HG03139 (cell line): ENCODE results near the gene TNS3.

Source experiments
- ATAC-seq: cut with Tn5 transposase; IDR thresholded peaks from one replicate; pipeline ENCODE4 v1.9.1; 2021; ENCODE audit not compliant: unreplicated experiment

TNS3 gene

DNA sequence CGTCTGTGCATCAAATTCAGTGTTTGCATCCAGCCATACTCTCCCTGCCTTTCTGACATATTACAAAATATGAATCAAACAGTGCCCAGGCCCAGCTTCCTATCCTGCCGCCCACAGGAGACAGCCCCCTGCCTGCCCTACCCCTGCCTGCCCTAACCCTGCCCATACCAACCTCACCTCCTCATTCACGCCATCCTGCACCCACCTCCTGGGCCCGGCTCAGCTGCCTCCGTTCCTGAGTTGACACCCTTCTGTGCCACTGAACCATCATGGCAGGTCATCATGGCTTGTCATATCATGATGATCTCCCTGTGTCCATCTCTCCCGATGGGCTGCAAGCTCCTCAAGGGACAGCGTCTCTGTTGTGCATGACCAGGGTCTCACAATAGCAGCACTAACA lies 72.3 kb downstream of the TNS3 start:
- ATAC-seq: no peak

DNA sequence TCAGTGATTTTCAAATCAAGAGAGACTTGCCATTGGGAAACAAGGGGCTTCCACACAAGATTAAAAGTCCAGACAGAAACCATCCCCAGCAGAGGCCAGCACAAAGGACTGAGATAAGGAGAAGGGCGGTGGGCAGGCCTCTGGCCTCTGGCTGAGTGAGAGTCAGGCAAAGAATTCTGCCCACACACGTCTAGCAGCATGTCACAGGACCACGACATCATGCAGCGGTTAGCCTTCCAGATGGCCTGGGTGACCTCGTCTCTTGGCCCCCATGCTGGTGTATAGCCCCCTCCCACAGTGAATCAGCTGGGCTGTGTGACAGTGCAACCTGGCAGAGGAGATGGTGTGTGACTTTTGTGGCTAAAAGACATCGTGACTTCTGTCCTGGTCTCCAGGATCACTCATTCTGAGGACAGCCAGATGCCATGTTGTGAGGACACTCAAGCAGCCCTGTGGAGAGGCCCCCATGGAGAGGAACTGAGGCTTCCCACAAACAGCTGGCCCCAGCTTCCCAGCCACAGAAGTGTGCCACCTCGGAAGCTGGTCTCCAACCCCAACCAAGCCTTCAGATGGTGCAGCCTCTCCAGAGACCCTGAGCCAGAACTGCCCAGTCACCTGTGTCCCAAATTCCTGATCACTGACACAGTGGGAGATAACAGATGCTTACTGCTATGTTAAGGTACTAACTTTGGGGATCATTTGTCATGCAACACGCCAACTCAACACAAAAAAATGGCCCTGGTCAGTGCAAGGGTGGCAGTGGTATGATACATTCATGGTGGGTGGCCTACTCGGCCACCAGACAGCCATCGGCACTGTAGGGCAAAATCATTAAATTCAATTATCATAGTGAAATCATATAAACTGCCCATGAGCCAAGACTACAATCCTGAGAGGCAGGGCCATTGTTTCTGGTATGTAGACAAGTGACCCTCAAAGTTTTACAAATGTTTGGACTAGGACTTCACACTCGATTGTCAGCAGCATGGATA lies 73.2 kb downstream of the TNS3 start:
- no peak for ATAC-seq

DNA sequence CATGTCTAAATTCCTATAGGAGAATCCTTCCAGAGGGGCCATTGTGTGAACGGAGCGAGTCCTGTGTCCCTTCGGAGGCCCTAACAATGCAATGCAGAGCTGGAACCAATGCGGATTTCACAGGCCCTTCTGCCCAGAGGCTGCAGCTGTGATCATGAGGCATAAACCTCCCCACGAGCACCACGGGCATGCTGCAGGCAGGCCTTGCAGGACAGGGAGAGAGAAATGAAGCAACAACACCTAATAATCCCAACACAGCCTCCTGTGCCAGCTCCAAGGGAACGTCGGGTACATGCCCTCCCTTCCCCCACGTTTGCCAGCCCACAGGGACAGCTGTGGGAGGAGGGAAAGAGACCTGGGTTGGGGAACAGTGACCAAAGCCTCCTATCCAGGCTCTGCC lies 74.4 kb downstream of the TNS3 start:
- ATAC-seq: no peak

GRCh38 chr7:47506382-47507339 lies 75.2 kb downstream of the TNS3 start:
- ATAC-seq: no peak

DNA sequence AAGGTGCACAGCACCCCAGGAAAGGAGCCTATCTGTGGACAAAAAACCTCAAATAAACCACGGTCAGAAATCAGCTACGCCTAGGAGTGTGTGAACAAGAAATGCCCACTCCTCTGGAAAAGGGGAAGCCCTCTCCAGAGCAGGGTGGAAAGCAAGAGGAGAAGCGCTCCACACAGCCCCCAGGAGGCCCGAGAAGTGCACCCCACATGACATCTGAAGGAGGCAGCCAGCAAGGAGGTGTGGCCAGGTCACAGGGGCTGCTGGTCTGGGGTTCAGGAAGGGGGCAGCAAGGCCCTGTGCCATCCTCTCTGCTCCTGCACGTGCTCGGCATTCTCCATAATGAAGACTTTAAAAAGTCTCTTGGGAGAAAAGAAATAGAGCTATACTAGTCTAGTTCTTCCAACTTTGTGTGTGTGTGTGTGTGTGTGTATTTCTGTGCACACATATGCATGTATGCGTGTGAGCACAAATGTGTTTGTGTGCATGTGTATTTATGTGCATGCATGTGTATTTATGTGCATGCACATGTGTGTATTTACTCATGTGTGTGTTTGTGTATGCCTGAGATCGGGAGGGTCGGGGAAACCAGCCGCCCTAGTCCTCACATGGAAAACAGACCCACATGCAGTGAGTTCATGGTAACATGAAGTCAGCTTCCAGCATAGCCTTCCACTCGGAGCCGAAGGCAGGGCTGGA lies 76.5 kb downstream of the TNS3 start:
- no peak for ATAC-seq

GRCh38 chr7:47504551-47505311 lies 77.2 kb downstream of the TNS3 start:
- ATAC-seq: no peak

GRCh38 chr7:47503281-47503680 lies 78.6 kb downstream of the TNS3 start:
- no peak for ATAC-seq

DNA sequence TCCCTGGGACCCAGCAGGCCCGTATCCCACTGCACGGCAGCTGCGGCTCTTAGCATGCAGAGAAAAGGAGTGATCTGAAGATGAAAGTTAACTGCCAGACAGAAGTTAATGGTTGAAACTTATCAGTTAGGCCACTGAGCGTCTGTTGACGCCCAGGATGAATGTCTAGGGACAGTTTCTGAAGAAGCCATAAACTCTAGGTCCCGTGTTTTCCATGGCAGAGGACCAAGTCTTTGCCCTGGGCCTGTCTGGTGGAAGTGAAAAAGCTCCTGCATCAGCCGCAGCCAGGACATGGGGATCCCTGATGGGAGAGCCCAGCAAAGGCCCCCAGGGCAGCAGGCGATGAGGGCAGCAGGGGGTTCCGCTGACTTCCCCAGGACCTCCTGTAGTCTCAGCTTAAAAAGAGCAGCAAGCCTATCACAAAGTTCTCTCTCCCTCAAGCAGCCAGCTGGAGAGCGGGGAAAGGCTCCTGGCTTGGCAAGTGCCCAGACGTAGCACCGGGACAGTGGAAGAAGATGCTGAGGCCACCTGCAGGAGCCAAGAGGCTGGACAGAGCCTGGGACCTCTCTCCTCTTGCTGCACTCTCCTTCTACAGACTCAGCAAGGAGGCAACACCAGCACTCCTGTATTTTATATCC lies 79.6 kb downstream of the TNS3 start:
- ATAC-seq: no peak

DNA sequence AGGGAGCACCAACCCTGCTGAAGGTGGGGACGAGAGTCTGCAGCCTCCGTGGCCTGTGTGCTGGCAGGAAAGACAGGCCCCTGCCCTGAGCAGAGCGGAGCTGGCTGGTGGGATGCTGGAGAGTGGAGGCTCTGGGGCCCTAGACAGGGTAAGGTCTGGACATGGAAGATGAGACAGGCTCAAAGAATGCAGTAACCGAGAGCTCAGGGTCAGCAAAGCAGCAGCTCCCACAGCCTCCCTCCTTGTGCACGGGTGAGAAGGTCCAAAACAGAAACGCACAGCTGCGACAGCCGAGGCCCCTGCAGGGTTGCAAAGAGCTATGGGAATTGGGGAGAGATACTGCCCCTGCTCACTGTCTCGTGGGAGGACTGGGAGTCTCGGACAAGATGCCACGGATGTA lies 80.5 kb downstream of the TNS3 start:
- no peak for ATAC-seq

GRCh38 chr7:47500103-47500563 lies 81.8 kb downstream of the TNS3 start:
- ATAC-seq: no peak

- ATAC-seq: no peak
These were observed 83.5 kb downstream of the TNS3 start for GRCh38 chr7:47498229-47499056.

DNA sequence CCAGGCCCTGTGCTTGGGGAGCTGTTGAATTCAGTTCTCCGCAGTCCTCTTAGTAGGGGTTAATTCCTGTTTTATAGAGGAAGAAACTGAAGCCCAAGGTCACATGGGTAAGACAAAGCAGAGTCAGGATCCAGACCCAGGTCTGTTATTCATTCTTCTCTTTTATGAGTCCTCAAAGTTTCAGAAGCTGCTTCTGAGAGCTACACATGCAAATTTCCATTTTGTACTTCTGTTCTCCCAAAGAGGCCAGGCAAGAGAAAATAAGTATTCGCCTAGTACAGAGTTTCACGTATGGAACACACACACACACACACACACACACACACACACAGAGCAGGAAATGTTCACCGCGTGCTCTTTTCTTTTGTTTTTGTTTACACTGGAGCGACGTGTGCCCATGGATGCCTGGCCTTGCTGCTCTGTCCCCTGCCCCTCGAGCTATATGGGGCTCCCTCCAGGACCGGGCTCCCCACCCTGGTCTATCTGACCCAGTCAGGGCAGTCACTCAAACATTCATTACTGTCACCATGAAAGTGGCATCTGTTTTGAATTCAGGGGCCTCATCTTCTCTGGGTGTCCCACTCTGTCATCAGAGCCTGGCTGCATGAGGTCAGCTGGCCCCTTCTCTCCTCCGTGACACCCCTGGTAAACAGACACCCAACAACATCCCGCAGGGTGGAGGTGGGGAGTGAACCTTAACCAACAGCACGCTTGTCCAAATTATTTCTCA lies 84.4 kb downstream of the TNS3 start:
- ATAC-seq: peak; percentile 86

DNA sequence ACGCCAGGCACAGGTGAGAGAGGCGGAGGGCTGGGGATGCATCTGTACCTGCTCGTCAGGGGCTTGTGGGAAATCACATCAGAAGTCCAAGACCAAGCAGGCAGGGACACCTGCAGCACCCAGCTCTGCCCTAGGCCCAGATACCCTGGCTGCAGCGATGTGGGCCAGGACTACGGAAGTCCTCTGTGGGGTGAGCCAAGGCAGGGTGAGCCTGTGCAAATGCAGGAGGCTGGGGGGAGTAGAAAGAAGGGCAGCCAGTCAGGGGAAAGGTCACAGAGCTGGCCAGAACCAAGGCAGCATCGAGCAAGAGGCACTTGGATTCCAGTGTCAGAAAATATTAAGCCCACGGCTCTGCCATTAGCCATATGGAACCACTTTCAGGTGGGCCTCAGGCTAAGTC lies 85.2 kb downstream of the TNS3 start:
- ATAC-seq: no peak

- no peak for ATAC-seq
These were observed 85.8 kb downstream of the TNS3 start for GRCh38 chr7:47496056-47496665.

DNA sequence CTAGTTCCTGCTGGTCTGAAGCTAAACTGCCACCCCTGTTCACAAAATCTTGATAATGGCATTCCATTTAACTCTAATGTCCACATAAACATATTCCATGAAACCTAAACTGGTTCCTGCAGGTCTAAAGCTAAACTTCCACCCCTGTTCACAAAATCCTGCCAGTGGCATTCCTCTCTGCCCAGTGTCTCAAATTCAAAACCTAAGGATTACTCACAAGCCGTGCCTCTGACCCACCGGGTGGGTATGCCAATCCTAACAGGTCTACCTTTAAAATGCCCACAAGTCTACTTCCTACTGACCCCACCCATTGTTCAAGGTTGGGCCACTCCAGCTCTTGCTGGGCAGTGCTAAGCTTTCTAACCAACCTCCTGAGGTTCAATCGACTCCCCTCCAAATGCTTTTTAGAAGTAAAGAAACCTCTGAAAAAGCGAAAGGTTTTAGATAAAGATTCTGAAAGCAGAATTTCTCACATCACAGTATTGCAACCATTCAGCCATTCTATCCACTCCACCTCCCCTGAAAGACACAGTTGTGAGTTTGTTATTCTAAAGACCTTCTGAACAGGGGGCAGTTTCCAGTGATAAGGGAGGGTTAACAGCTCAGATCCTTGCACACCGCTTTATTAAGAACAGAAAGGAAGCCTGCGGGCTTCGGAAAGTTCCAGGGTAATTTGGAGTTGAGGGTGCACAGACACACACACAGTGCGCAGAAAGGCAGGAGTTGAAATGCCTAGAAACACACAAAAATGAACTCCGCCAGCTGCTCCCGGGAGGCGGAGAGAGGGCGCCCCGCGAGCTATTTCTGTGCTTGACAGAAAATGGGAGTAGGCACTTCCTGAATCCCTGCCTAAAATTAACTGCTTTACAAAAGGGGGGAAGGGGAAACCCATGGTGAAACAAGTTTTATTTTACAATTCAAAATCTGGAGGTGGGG lies 87.7 kb downstream of the TNS3 start:
- ATAC-seq: no peak

DNA sequence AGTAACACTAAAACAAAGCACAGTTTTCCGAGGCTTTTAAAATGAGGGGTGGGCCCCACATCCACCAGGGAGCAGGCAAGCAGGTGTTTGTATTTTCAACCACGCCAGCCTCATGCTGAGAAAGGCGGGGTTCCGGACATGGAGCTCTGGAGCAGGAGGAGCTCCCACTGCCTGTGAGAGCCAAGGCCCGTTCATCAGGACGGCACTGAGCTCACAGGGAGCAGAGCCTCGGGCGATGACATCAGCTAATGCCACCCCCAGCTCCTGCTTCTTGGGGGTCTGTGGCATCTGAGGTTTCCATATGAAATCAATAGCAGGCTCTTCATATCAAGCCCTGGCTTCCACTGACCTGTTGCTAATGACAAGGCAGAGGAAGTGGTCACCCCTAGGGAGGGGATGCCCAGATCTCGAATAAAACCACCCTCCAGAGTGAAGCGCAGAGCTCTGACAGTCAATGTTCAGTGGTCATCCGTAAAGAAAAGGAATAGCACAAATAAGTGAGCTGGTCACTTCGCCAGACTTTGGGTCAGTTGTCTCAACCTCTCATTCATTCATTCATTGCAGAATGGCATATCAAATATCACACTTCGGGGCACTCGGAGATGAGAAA lies 89.1 kb downstream of the TNS3 start:
- no peak for ATAC-seq
